KOPT-K1 (cell line): Measurements from ENCODE around the gene S100PBP.

ENCODE experiments used
- H3K27ac ChIP-seq: fragments of 200-600 bp; sonication (generic); 2 replicates; pipeline ENCODE4 v1.5.1; 2016; ENCODE audit warnings: antibody characterized with exemption, mild to moderate bottlenecking, low read depth, low read length; ENCODE audit not compliant: poor library complexity, severe bottlenecking
- H3K36me3 ChIP-seq: fragments of 200-600 bp; sonication (generic); 2 replicates; pipeline ENCODE4 v1.5.1; 2017; ENCODE audit warnings: antibody characterized with exemption, mild to moderate bottlenecking, low read length, moderate library complexity; ENCODE audit not compliant: insufficient read depth
- H3K9me3 ChIP-seq: fragments of 200-600 bp; sonication (generic); 2 replicates; pipeline ENCODE4 v1.5.1; 2017; ENCODE audit warnings: antibody characterized with exemption, low read length, mild to moderate bottlenecking; ENCODE audit not compliant: insufficient read depth, poor library complexity, severe bottlenecking

Gene S100PBP

DNA sequence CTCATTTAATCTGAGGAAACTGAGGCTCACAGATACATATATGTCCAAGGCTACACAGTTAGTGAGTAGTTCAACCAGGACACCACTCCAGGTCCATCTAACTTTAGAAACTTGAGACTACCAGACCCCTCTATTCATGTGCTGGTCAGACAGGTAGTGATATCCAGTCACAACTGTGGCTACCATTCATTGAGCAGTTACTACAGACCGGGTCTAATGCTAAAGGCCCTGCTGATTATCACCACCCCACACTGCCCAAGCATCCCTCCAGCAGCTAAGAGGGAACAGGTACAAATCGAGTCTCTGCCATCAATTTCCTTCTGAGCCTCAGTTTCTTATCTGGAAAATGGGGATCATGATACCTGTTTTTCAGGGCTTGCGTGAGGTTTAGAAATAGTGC lies 74.2 kb downstream of the S100PBP start:
- Histone ChIP-seq H3K36me3 (no peaks in the 10 kb centered on the region), H3K27ac (no peak overlapping the region), H3K9me3 (no peaks in the 10 kb centered on the region)

- no peaks in the 10 kb centered on the region for H3K9me3 ChIP-seq
- H3K27ac ChIP-seq: no peak overlapping the region
- H3K36me3 ChIP-seq: no peaks in the 10 kb centered on the region
Measured at GRCh38 chr1:32892368-32893197, 75.1 kb downstream of the S100PBP start.

- Histone ChIP-seq H3K27ac (no peak overlapping the region), H3K36me3 (no peaks in the 10 kb centered on the region), H3K9me3 (no peaks in the 10 kb centered on the region)
Measured at GRCh38 chr1:32893198-32894018, 76.0 kb downstream of the S100PBP start.

DNA sequence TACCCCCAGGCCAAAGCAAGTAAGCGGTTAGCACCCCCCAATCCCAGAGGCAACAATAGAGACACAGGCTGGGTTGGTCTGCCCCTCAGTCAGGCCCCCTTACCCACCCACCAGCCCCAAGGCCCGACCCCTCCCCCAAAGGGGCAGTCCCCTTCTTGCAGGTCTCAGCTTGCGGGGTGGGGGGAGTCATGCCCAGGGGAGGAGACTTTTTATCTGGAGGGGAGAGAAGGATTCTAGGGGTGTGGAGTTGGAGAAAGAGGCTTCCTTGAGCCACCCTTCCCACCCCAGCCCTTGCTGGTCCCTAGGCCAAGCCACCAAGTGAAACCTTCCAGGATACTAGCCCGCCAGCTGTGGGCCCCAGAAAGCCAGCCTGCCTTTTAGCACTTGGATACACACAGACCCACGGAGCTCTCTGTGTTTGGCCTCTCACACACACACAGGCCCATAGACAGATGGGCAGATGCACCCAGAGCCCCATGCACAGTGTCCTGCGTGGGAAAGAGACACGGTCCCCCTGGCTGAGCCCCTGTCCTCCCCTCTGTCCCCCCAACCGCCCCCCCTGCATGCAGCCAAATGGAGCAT lies 76.7 kb downstream of the S100PBP start:
- Histone ChIP-seq H3K9me3 (no peaks in the 10 kb centered on the region), H3K27ac (no peak overlapping the region), H3K36me3 (no peaks in the 10 kb centered on the region)

DNA sequence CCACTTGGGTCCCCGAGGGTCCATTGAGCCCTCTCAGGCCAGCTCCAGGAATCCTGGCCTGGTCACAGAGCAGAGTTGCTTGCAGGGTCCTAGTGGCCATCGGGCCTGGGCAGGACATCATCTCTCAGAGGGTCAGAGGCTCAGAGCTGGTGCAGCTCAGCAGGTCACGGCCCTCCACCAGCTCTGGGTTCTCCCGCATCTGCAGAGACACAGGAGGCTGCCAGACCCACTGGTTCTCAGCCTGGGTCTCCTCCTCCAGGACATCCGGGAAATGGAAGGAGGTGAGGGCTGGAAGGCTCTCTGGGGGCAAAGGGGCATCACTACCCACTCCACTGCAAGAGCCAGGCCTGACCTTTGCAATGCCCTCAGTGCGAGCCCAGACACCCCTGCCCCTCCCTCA lies 77.2 kb downstream of the S100PBP start:
- Histone ChIP-seq H3K9me3 (no peaks in the 10 kb centered on the region), H3K27ac (no peak overlapping the region), H3K36me3 (no peaks in the 10 kb centered on the region)

- H3K27ac ChIP-seq: no peak overlapping the region
- H3K36me3 ChIP-seq: no peaks in the 10 kb centered on the region
- no peaks in the 10 kb centered on the region for H3K9me3 ChIP-seq
Measured at GRCh38 chr1:32895325-32896215, 78.1 kb downstream of the S100PBP start.

DNA sequence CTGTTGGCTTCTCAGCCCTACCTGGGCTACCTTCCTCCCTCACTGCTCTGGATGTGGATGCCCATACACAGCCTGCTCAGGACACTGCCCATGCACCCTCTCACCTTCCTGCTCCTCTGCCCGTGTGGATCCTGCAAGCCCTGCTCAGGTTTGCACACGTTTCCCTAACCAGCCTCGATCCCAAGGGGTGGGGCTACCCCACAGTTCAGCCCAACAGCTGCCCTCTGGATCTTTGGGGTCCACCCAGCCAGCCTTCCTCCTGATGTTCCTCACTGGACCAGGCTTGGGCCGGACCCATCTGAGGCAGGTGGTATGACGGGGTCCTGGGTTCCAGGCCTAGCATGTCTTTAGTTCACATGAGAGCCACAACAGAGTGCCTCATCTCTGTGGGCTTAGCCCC lies 79.0 kb downstream of the S100PBP start:
- Histone ChIP-seq H3K27ac (no peak overlapping the region), H3K9me3 (no peaks in the 10 kb centered on the region), H3K36me3 (no peaks in the 10 kb centered on the region)

DNA sequence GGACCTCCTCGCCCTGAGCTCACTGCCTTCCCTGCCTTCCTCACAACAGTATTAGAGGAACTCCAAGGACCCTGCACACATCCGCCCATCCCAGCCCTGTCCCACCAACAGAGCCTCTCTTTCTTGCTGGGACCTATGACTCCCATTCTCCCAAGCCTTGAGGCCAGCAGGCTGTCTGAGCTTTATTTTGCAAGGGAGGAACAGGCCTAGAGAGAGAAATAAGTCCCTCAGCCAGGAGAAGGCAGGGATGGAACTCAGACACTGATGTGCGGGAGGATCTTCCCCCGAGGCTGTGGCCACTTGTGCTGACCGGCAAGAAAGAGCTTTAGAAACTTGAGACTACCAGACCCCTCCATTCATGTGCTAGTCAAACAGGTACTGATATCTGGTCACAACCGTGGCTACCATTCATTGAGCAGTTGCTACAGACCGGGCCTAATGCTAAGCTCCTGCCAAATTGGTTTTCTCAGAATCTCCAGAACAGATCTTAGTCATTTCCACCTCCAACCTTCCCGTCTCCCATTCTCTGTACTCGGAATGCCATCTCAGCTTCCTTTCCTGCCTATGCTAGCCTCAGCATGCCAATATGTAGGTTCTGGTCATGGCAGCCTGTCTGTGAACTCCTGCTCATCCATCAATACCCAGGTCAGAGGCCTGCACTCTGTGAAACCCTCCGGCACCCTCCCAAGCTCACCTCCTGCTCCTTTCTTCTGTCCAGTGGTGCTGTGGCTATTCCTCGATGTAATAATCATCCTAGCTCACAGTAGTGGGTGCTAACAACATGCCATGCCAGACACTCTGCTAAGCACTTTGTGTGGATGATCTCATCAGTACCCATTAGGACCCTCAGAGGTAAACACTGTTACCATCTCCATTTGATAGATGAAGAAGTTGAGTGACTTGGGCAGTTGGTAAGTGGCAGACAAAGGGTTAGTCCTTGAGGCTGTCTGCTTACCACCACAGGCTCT lies 79.9 kb downstream of the S100PBP start:
- Histone ChIP-seq H3K9me3 (no peaks in the 10 kb centered on the region), H3K27ac (no peak overlapping the region), H3K36me3 (no peaks in the 10 kb centered on the region)

DNA sequence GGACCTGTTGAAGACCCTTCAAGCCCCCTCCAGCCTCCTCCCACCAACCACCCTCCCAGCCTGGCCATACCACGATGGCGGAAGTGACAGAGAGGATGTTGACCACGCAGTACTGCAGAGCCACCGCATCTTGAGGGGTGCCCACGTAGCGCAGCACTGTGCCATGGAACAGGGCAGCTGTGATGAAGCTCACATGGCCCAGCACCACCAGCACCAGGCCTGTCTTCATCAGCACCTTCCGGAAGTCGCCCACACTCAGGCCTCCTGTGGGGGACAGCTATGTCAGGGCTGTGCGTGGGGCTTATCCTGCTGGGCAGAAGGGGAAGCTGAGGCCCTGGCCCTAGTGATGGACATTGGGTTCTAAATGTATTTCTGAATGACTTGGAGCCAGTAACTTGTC lies 80.6 kb downstream of the S100PBP start:
- no peaks in the 10 kb centered on the region for H3K9me3 ChIP-seq
- H3K36me3 ChIP-seq: no peaks in the 10 kb centered on the region
- no peak overlapping the region for H3K27ac ChIP-seq

- H3K9me3 ChIP-seq: no peaks in the 10 kb centered on the region
- no peak overlapping the region for H3K27ac ChIP-seq
- H3K36me3 ChIP-seq: no peaks in the 10 kb centered on the region
Measured at GRCh38 chr1:32898958-32899357, 81.5 kb downstream of the S100PBP start.

DNA sequence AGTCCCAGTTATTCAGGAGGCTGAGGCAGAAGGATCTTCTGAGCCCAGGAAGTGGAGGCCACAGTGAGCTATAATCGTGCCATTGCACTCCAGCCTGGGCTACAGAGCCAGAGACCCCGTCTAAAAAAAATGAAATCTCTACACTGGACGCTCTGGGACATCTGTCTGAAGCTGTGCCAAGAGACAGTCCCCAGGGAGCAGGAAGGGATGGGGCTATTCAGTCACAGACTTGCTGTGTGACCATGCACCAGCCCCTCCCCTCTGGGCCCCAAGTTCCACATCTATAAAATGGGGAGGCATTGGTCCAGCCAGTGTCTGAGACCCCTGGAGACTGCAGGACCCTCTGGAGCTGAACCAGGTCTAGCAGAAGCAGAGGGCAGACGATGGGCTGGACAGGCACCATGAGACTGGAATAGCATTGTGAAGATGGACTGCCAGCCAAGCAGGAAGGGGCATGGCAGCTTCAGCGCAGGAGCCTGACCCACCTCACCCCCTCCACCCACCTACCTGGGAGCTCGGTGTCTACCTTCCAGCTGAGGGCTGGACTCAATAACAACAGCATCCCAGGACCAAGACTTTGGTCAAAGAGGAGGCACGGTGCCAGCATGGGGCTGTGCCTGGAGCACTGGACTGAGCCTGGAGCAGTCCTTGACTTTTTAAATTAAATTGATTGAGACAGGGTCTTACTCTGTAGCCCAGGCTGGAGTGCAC lies 82.3 kb downstream of the S100PBP start:
- H3K9me3 ChIP-seq: no peaks in the 10 kb centered on the region
- H3K36me3 ChIP-seq: no peaks in the 10 kb centered on the region
- H3K27ac ChIP-seq: no peak overlapping the region

DNA sequence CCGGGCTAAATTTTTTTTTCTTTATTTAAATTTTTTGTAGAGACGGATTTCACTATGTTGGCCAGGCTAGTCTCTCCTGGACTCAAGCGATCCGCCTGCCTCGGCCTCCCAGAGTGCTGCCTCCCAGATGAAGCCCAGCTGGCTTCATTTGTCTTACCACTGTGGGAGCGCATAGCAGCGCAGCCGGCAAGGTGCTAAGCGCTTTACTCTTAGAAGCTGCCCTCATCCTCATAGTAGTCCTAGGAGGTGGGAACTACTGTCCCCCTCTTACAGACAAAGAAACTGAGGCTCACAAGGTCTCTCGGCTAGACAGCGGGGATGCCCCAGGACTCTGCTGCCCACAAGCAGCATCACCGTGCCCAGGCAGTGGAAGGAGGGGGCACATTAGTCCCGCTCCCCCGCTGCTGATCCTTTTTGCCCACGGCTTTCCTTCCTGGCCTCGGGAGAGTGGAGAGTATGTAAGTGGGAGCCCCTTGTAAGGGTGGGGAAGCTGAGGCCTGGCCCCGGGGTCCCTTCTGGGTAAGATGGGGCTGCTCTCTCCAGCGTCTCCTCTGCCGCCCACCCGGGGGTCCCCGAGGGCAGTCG lies 83.0 kb downstream of the S100PBP start:
- H3K36me3 ChIP-seq: no peaks in the 10 kb centered on the region
- H3K27ac ChIP-seq: no peak overlapping the region
- H3K9me3 ChIP-seq: no peaks in the 10 kb centered on the region
